ENCODE results near the gene KIAA1328.

Gene KIAA1328

DNA sequence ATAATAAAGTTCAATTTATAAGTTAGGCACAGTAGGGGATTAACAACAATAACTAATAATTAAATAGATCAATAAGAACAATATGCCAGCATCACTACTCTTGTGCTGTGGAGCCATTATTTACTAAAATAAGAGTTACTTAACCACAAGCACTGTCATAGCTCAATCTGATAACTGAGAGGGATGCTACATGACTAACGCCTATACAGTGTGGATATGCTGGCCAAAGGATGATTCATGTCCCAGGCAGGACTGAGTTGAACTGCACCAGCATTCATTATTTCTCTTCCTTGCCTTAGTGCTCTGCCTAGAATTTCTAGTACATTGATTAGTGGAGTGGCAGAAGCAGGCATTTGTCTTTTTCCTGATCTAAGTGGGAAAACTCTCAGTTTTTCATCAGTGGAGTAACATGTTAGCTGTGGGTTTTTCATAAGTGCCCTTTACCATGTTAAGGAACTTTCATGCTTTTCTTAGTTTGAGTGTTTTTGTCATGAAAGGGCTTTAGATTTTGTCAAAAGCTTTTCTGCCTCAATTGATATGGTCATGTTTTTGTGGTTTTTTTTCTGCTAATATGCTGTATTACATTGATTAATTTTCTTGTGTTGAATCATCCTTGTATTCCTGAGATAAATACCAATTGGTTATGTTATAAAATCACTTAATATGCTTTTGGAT lies 21.7 kb downstream of the KIAA1328 start:
- no peak overlapping the region for H3K4me3 ChIP-seq (replicated peaks; ENCODE audit: insufficient read depth, low read length)
- TF ChIP-seq GABPA (IDR thresholded peaks at IDR 0.05; ENCODE audit: low read depth) (no peak), POLR2AphosphoS5 (IDR thresholded peaks at IDR 0.05; ENCODE audit: low read depth) (no peak), SPI1 (IDR thresholded peaks at IDR 0.05; ENCODE audit: borderline replicate concordance, low read depth) (no peak)
- TF ChIP-seq, protein P1, sequence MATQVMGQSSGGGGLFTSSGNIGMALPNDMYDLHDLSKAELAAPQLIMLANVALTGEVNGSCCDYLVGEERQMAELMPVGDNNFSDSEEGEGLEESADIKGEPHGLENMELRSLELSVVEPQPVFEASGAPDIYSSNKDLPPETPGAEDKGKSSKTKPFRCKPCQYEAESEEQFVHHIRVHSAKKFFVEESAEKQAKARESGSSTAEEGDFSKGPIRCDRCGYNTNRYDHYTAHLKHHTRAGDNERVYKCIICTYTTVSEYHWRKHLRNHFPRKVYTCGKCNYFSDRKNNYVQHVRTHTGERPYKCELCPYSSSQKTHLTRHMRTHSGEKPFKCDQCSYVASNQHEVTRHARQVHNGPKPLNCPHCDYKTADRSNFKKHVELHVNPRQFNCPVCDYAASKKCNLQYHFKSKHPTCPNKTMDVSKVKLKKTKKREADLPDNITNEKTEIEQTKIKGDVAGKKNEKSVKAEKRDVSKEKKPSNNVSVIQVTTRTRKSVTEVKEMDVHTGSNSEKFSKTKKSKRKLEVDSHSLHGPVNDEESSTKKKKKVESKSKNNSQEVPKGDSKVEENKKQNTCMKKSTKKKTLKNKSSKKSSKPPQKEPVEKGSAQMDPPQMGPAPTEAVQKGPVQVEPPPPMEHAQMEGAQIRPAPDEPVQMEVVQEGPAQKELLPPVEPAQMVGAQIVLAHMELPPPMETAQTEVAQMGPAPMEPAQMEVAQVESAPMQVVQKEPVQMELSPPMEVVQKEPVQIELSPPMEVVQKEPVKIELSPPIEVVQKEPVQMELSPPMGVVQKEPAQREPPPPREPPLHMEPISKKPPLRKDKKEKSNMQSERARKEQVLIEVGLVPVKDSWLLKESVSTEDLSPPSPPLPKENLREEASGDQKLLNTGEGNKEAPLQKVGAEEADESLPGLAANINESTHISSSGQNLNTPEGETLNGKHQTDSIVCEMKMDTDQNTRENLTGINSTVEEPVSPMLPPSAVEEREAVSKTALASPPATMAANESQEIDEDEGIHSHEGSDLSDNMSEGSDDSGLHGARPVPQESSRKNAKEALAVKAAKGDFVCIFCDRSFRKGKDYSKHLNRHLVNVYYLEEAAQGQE (IDR thresholded peaks at IDR 0.05; ENCODE audit: insufficient replicate concordance, low read depth): no peak
- TF ChIP-seq, protein P2, sequence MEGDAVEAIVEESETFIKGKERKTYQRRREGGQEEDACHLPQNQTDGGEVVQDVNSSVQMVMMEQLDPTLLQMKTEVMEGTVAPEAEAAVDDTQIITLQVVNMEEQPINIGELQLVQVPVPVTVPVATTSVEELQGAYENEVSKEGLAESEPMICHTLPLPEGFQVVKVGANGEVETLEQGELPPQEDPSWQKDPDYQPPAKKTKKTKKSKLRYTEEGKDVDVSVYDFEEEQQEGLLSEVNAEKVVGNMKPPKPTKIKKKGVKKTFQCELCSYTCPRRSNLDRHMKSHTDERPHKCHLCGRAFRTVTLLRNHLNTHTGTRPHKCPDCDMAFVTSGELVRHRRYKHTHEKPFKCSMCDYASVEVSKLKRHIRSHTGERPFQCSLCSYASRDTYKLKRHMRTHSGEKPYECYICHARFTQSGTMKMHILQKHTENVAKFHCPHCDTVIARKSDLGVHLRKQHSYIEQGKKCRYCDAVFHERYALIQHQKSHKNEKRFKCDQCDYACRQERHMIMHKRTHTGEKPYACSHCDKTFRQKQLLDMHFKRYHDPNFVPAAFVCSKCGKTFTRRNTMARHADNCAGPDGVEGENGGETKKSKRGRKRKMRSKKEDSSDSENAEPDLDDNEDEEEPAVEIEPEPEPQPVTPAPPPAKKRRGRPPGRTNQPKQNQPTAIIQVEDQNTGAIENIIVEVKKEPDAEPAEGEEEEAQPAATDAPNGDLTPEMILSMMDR (IDR thresholded peaks at IDR 0.05; ENCODE audit: insufficient read depth, low read length): no peak
- H3K27ac ChIP-seq (replicated peaks): no peak overlapping the region
- DNase-seq (ENCODE audit: low read depth in 1 of 2, low spot score in 1 of 2): no peak
- no peaks in the 10 kb centered on the region for H3K27me3 ChIP-seq (ENCODE audit: insufficient read depth, poor library complexity, severe bottlenecking)

DNA sequence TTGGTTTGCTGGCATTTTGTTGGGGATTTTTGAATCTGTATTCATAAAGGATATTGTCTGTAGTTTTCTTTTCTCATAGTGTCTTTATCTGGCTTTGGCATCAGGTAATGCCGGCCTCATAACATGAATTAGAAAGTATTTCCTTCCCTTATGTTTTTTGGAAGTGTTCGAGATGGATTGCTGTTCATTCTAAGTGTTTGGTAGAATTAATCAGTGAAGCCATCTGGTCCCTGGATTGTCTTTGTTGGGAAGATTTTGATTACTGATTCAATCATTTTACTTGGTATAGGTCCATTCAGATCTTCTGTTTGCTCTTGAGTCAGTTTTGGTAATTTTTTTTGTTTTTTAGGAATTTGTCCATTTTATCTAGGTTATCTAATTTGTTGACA lies 22.3 kb downstream of the KIAA1328 start:
- no peaks in the 10 kb centered on the region for H3K27me3 ChIP-seq (ENCODE audit: insufficient read depth, poor library complexity, severe bottlenecking)
- no peak for TF ChIP-seq SPI1 (IDR thresholded peaks at IDR 0.05; ENCODE audit: borderline replicate concordance, low read depth)
- H3K4me3 ChIP-seq (replicated peaks; ENCODE audit: insufficient read depth, low read length): no peak overlapping the region
- no peak for DNase-seq (ENCODE audit: low read depth in 1 of 2, low spot score in 1 of 2)
- no peak overlapping the region for H3K27ac ChIP-seq (replicated peaks)

DNA sequence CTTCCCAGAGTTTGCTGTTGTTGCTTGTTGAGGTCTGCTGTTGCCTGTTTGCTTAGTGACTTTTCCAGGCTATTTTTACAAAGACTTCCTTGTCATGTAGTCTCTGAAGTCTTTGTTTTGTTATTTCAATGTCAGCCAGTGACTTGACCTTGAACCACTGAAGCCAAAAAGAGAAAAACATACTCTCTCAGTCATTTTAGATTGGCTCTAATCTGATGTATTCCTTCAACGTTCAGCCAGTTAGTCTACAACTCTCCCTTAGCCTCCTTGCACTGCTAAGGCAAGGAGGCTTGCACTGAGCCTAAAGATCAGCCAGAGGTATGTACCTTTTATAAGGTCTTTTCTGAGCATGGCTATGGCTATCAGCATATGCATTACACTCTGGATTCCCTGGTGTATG lies 27.9 kb downstream of the KIAA1328 start:
- Histone ChIP-seq H3K27me3 (ENCODE audit: insufficient read depth, poor library complexity, severe bottlenecking) (no peaks in the 10 kb centered on the region), H3K27ac (replicated peaks) (no peak overlapping the region), H3K4me3 (replicated peaks; ENCODE audit: insufficient read depth, low read length) (no peak overlapping the region)
- TF ChIP-seq, protein P1 (IDR thresholded peaks at IDR 0.05; ENCODE audit: insufficient replicate concordance, low read depth): no peak
- no peak for TF ChIP-seq GABPA (IDR thresholded peaks at IDR 0.05; ENCODE audit: low read depth)
- TF ChIP-seq SPI1 (IDR thresholded peaks at IDR 0.05; ENCODE audit: borderline replicate concordance, low read depth): no peak
- no peak for TF ChIP-seq POLR2AphosphoS5 (IDR thresholded peaks at IDR 0.05; ENCODE audit: low read depth)
- TF ChIP-seq, protein P2 (IDR thresholded peaks at IDR 0.05; ENCODE audit: insufficient read depth, low read length): no peak
- no peak for DNase-seq (ENCODE audit: low read depth in 1 of 2, low spot score in 1 of 2)

DNA sequence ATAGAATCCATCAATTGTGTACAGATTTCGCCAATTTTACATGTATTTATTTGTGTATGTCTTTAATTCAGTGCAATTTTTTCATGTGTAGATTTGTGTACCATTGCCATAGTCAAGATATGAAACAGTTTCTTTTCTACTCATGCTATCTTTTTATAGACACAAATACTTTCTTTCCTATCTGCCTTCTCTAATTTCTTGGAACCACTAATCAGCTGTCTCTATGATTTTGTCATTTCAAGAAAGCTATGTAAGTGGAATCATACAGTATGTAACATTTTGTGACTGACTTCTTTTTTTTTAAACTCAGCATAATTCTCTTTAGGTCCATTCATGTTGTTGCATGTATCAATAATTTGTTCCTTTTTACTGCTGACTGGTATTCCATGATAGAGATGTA lies 33.3 kb downstream of the KIAA1328 start:
- Histone ChIP-seq H3K4me3 (replicated peaks; ENCODE audit: insufficient read depth, low read length) (no peak overlapping the region), H3K27me3 (ENCODE audit: insufficient read depth, poor library complexity, severe bottlenecking) (no peaks in the 10 kb centered on the region), H3K27ac (replicated peaks) (no peak overlapping the region)
- TF ChIP-seq, protein P2 (IDR thresholded peaks at IDR 0.05; ENCODE audit: insufficient read depth, low read length): no peak
- TF ChIP-seq, protein P1 (IDR thresholded peaks at IDR 0.05; ENCODE audit: insufficient replicate concordance, low read depth): no peak
- no peak for TF ChIP-seq GABPA (IDR thresholded peaks at IDR 0.05; ENCODE audit: low read depth)
- no peak for TF ChIP-seq SPI1 (IDR thresholded peaks at IDR 0.05; ENCODE audit: borderline replicate concordance, low read depth)
- TF ChIP-seq POLR2AphosphoS5 (IDR thresholded peaks at IDR 0.05; ENCODE audit: low read depth): no peak
- DNase-seq (ENCODE audit: low read depth in 1 of 2, low spot score in 1 of 2): no peak
